OCI-LY3 (cell line): Measurements from ENCODE around the gene RHOT1.

ENCODE experiments used
- H2AFZ ChIP-seq: fragments of 200-600, 300-600 bp; shearing (Covaris generic); 2 replicates; pipeline ENCODE4 v1.6.0; 2014; ENCODE audit warnings: antibody characterized with exemption, low read depth, low read length
- H3K27ac ChIP-seq: fragments of 200-600, 300-600 bp; sonication (generic); 2 replicates; pipeline ENCODE4 v1.5.1; 2014; ENCODE audit warnings: mild to moderate bottlenecking, low read length, moderate library complexity, mixed read lengths
- H3K27me3 ChIP-seq: fragments of 200-600, 300-600 bp; sonication (generic); 2 replicates; pipeline ENCODE4 v1.6.1; 2014; ENCODE audit warnings: low read depth, low read length, mixed read lengths
- H3K36me3 ChIP-seq: fragments of 200-600, 300-600 bp; sonication (generic); replicated peaks from 2 replicates; pipeline ENCODE3; 2014; ENCODE audit warnings: low read depth, low read length, mixed read lengths
- H3K4me1 ChIP-seq: fragments of 300-600, 200-600 bp; sonication (generic); 2 replicates; pipeline ENCODE4 v1.6.1; 2014; ENCODE audit warnings: low read length, mixed read lengths
- H3K4me2 ChIP-seq: fragments of 200-600, 300-600 bp; sonication (generic); 2 replicates; pipeline ENCODE4 v1.6.1; 2014; ENCODE audit warnings: low read length, mixed read lengths
- H3K4me3 ChIP-seq: fragments of 300-600, 200-600 bp; sonication (generic); 2 replicates; pipeline ENCODE4 v1.5.1; 2014; ENCODE audit warnings: antibody characterized with exemption, mild to moderate bottlenecking, low read length, moderate library complexity
- H3K79me2 ChIP-seq: fragments of 300-600, 200-600 bp; shearing (Covaris generic); 2 replicates; pipeline ENCODE4 v1.6.1; 2014; ENCODE audit warnings: mild to moderate bottlenecking, low read length, mixed read lengths
- H3K9ac ChIP-seq: fragments of 300-600, 200-600 bp; shearing (Covaris generic); 2 replicates; pipeline ENCODE4 v1.6.0; 2014; ENCODE audit warnings: mild to moderate bottlenecking, low read length, moderate library complexity
- H3K9me3 ChIP-seq: fragments of 200-600, 300-600 bp; shearing (Covaris generic); 2 replicates; pipeline ENCODE4 v1.6.1; 2014; ENCODE audit warnings: low read length, mixed read lengths; ENCODE audit not compliant: insufficient read depth
- H4K20me1 ChIP-seq: fragments of 200-600, 300-600 bp; sonication (generic); 2 replicates; pipeline ENCODE4 v1.6.1; 2016; ENCODE audit warnings: low read length, mixed read lengths; ENCODE audit not compliant: insufficient read depth
- CTCF ChIP-seq: fragments of 200-600, 300-600 bp; sonication (generic); IDR thresholded peaks from 2 replicates; pipeline ENCODE4 v1.5.1; 2014; ENCODE audit warnings: antibody characterized with exemption, low read length, low read depth
- EZH2phosphoT487 ChIP-seq: fragments of 200-600 bp; shearing (Covaris generic); IDR thresholded peaks from 2 replicates; pipeline ENCODE4 v1.6.1; 2018; ENCODE audit warnings: antibody characterized with exemption, mixed run types, low read depth

The RHOT1 gene

GRCh38 chr17:32192379-32192778, 50.1 kb downstream of the RHOT1 start:
- Histone ChIP-seq H3K36me3 (peaks cover 16% of the 10 kb centered on the region), H3K4me2 (no peak overlapping the region), H3K79me2 (no peaks in the 10 kb centered on the region), H4K20me1 (no peaks in the 10 kb centered on the region), H3K4me3 (no peak overlapping the region), H3K4me1 (no peaks in the 10 kb centered on the region), H3K27ac (no peak overlapping the region), H3K9me3 (no peaks in the 10 kb centered on the region), H2AFZ (no peak overlapping the region), H3K27me3 (no peaks in the 10 kb centered on the region), H3K9ac (no peak overlapping the region)
- TF ChIP-seq EZH2phosphoT487: no peak
- no peak for TF ChIP-seq CTCF

- H4K20me1 ChIP-seq: no peaks in the 10 kb centered on the region
- H3K9ac ChIP-seq: no peak overlapping the region
- H3K27me3 ChIP-seq: no peaks in the 10 kb centered on the region
- H3K4me3 ChIP-seq: no peak overlapping the region
- no peaks in the 10 kb centered on the region for H3K9me3 ChIP-seq
- no peak overlapping the region for H3K27ac ChIP-seq
- no peak overlapping the region for H3K4me2 ChIP-seq
- H3K4me1 ChIP-seq: 0 out of 2 replicates have a peak, but pooled peaks cover under 1% of the 10 kb centered on the region
- H2AFZ ChIP-seq: no peak overlapping the region
- peaks cover 28% of the 10 kb centered on the region for H3K36me3 ChIP-seq
- no peak for TF ChIP-seq CTCF
- TF ChIP-seq EZH2phosphoT487: no peak
- H3K79me2 ChIP-seq: no peaks in the 10 kb centered on the region
Observed at GRCh38 chr17:32197987-32198386, 55.7 kb downstream of the RHOT1 start.

- Histone ChIP-seq H3K9me3 (no peaks in the 10 kb centered on the region), H3K79me2 (no peaks in the 10 kb centered on the region), H3K4me3 (no peak overlapping the region), H3K4me2 (no peak overlapping the region), H3K27ac (no peak overlapping the region), H3K27me3 (no peaks in the 10 kb centered on the region), H3K36me3 (peaks cover 23% of the 10 kb centered on the region), H3K4me1 (peaks cover 12% of the 10 kb centered on the region), H4K20me1 (no peaks in the 10 kb centered on the region), H3K9ac (no peak overlapping the region), H2AFZ (no peak overlapping the region)
- no peak for TF ChIP-seq CTCF
- TF ChIP-seq EZH2phosphoT487: no peak
Observed at GRCh38 chr17:32206861-32207260, 64.6 kb downstream of the RHOT1 start.

GRCh38 chr17:32208436-32208835, 66.1 kb downstream of the RHOT1 start:
- H3K27ac ChIP-seq: no peak overlapping the region

More at GRCh38 chr17:32208436-32208835, 66.1 kb downstream of the RHOT1 start:
- Histone ChIP-seq H3K4me2 (no peak overlapping the region), H3K4me1 (peaks cover 14% of the 10 kb centered on the region), H3K9me3 (no peaks in the 10 kb centered on the region), H3K9ac (no peak overlapping the region), H3K27me3 (no peaks in the 10 kb centered on the region), H2AFZ (no peak overlapping the region), H4K20me1 (no peaks in the 10 kb centered on the region), H3K36me3 (peaks cover 18% of the 10 kb centered on the region), H3K4me3 (no peak overlapping the region), H3K79me2 (no peaks in the 10 kb centered on the region)
- TF ChIP-seq EZH2phosphoT487 (no peak), CTCF (no peak)
